GM19438 (cell line): ENCODE data around the gene VCAN.

Source experiments
- ATAC-seq: cut with Tn5 transposase; IDR thresholded peaks from one replicate; pipeline ENCODE4 v1.9.1; 2021; ENCODE audit warnings: low read depth; ENCODE audit not compliant: unreplicated experiment

The VCAN gene

GRCh38 chr5:83527722-83528438, 56.3 kb downstream of the VCAN start:
- ATAC-seq: no peak

DNA sequence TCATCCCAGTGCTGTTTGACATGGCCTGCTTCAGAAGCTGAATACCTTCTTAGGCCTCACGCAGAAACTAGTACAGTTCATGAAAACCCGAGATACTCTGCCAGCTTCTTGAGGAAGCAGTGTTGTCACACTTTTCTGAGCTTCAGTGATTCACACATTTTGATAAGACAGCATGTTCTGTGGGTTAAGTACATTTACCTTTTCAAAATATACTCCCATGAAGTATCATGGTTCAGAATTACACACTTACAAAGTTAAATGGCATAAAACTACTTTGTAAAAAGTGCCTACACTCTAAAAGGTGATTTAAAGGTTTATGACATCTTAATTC, 56.9 kb downstream of the VCAN start:
- no peak for ATAC-seq

- ATAC-seq: no peak
Observed at GRCh38 chr5:83530193-83530592, 58.6 kb downstream of the VCAN start.

GRCh38 chr5:83531661-83532060, 60.1 kb downstream of the VCAN start:
- ATAC-seq: no peak

- peak; percentile 91 for ATAC-seq
Observed at GRCh38 chr5:83538786-83539462, 67.4 kb downstream of the VCAN start.

- ATAC-seq: no peak
Observed at GRCh38 chr5:83539463-83539790, 67.9 kb downstream of the VCAN start.

DNA sequence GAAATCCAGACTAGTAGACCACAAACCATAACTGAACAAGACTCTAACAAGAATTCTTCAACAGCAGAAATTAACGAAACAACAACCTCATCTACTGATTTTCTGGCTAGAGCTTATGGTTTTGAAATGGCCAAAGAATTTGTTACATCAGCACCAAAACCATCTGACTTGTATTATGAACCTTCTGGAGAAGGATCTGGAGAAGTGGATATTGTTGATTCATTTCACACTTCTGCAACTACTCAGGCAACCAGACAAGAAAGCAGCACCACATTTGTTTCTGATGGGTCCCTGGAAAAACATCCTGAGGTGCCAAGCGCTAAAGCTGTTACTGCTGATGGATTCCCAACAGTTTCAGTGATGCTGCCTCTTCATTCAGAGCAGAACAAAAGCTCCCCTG, 68.6 kb downstream of the VCAN start:
- ATAC-seq: no peak

- no peak for ATAC-seq
Observed at GRCh38 chr5:83540783-83541182, 69.2 kb downstream of the VCAN start.

- no peak for ATAC-seq
Observed at GRCh38 chr5:83542839-83543238, 71.3 kb downstream of the VCAN start.

DNA sequence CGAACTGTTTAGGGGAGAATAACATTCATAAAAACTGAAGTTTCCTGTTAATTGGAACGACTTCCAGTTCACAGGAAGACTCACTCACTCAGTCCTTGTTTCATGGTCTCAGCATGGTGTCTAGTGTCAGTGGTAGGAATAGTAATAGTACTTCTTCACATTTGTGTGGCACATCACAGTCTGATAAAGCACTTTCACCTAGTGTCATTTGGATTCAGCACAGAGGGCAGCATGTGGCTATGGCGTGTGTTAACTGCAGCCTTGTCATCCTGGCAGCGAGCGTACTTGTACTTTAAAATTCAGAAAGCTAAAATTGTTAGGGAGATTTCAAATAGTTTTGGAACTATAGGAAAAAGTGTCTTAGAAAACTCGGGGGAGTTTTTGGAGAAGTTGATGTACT, 72.4 kb downstream of the VCAN start:
- no peak for ATAC-seq

DNA sequence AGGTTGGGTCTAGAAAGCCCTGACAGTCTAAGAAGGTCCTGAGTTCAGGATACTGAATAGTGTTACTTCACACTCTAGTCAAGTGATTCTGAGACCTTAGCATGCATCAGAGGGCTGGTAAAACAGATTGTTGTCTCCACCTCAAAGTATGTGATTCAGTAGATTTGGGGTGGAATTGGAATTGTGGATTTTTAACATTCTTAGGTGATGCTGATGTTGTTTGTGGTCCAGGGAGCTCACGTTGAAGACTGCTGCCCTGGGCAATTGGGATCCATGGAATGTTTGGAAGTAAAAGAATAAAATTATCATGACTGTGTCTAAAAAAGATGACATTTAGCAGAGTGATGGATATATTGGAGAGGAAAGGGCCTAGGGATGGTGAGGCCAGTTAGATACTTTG, 75.6 kb downstream of the VCAN start:
- no peak for ATAC-seq

DNA sequence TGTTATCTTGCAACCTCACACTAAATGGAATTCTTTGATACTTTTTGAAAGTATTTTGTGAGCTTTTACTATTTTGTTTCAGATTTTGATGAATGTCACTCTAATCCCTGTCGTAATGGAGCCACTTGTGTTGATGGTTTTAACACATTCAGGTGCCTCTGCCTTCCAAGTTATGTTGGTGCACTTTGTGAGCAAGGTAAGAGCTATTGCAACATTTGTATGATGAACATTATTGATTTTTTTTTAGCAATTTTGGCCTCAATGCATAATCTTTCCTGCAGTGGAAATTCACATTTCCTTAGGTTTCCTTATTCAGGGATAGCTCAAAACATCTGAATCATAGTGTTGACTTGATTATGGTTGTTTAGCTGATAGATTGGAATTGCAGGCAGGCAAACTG, 76.3 kb downstream of the VCAN start:
- no peak for ATAC-seq

DNA sequence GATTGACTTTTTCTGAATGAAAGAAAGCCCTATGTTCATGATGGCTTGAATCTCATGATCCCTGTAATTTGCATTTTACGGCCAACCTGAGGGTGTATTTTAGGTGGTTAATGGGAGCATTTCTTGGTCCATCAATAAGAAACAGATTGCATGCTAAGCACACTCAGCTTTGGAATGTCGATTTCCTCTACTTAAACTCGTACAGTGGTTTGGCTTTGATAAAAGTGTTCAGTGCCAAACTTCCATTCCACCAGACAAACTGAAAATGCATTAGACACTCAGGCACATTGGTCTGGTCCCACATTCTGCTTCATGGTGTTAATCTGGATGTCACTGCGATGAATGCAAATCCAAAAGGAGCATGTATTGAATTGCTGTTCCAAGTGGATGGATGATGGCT, 77.0 kb downstream of the VCAN start:
- ATAC-seq: no peak

DNA sequence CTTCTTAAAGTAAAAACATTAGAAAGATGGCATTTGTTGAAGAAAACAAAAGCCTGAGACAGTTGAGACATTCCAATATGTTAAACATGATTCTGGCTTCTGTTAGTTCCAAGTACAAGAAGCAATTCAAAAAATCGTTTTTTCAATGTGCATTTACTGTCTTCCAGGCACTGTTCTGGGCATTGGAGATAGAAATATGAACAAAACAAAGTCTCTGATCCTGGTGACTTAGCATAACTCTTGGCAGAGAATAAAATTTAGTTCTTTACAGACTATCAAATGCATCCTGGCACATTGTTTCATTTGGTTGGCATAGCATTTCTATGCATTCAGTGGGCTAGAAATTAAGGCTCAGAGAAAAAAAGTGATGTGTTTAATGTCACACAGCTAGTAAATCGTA, 77.5 kb downstream of the VCAN start:
- no peak for ATAC-seq

- no peak for ATAC-seq
Observed at GRCh38 chr5:83549674-83550073, 78.1 kb downstream of the VCAN start.

DNA sequence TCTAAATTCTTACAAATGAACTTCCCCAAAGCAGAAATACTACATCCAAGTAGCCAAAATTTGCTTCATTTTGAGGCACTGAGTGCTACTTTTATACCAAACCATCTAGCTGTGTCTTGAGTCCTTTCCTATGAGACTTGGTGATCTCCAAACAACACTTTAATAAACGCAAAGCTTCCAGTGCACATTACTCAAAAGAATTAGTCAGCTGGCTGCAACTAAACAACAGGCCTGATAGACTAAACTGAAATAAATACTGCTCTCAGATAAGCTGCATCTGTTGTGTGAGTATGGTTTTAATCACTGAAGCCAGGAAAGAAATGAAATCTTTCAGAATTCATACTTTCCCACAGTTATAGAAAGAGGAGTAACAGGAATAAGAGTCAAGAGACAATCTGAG, 80.3 kb downstream of the VCAN start:
- ATAC-seq: no peak

DNA sequence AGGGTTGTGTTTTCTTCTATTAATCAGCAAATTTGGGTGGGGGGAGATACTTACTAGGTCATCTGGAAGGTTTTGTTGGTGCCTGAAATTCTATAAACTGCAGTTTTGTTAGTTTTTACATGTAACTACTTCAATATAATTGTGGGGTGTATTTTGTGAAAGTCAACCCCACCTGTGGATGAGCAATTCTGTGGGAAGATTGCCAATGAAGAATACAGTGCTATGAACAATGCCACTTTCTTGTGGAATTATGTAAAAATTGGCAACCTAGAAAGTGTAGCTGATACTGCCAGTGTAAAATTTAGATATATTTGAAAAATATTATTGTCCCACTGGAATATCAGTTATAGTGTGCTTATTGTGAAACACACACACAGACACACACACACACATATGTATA, 80.7 kb downstream of the VCAN start:
- ATAC-seq: no peak

- ATAC-seq: no peak
Observed at GRCh38 chr5:83553000-83553486, 81.5 kb downstream of the VCAN start.

GRCh38 chr5:83554133-83554532, 82.6 kb downstream of the VCAN start:
- no peak for ATAC-seq

DNA sequence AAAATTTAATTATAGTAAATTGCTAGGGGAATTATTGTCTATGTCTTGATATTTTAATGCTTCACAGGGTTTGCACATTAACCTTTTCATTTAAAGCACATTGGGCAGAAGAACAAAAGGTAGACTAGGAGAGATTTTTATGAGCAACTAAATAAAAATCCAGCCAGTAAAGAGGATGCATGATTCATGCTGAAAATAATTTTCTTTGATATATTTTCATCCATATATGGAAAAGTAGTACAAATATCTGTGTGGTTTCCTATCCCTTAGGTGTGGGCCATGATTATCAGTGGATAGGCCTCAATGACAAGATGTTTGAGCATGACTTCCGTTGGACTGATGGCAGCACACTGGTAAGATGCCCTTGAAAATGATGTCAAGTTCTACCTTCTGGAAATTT, 83.1 kb downstream of the VCAN start:
- ATAC-seq: no peak

DNA sequence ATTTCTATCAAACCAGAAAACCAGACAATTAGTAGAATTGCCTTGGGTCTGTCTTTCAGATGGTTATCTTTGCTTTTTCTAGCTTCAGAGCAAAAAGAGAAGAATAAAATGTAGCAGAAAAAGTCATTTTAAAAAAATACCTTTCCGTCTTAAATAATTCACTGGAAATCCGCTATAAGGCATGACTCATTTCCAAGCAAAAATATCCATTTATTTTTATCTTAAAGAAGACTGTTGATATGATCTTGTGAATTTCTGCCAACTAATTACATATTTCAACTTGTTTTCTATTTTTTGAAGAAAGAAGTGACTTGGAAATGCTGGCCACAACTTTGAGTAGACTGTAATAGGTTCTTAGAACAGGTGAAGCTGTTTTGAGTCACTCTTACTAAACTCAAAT, 83.7 kb downstream of the VCAN start:
- ATAC-seq: no peak

GRCh38 chr5:83556190-83556589, 84.6 kb downstream of the VCAN start:
- ATAC-seq: peak; percentile 93
